WTC11 (cell line): ENCODE measurements around the gene RITA1. TPM values are rescaled to one million over a fixed set of nuclear protein-coding genes. Genes with fewer than 3 reads are reported as not detected.

Experiments used
- ATAC-seq: fragments of 200-7000 bp; cut with Tn5 transposase; 2 replicates; pipeline ENCODE4 v1.10.0; 2021; ENCODE audit warnings: mild to moderate bottlenecking, moderate library complexity
- CTCF ChIA-PET: fragments of 300-600 bp; sonication (Branson Sonifier 250); formaldehyde crosslinking; loops from one replicate; lab custom pipeline; 2021; ENCODE audit warnings: antibody characterized with exemption; lab: Charles Lee
- POLR2A ChIA-PET: fragments of 350-600 bp; sonication (Branson Sonifier 250); formaldehyde crosslinking; loops from one replicate; lab custom pipeline; 2021; ENCODE audit warnings: antibody characterized with exemption; lab: Charles Lee
- DNase-seq: peaks from one replicate; pipeline ENCODE4 v3.0.0; 2021; ENCODE audit warnings: low spot score
- H3K27ac Mint-ChIP-seq: 2 replicates; pipeline ENCODE4 v1.8.0; 2021; ENCODE audit warnings: mixed read lengths
- H3K27me3 Mint-ChIP-seq: 2 replicates; pipeline ENCODE4 v1.8.0; 2021; ENCODE audit warnings: low read depth, mild to moderate bottlenecking, moderate library complexity, mixed read lengths
- H3K36me3 Mint-ChIP-seq: 2 replicates; pipeline ENCODE4 v1.8.0; 2021; ENCODE audit warnings: mixed read lengths
- H3K4me1 Mint-ChIP-seq: 2 replicates; pipeline ENCODE4 v1.8.0; 2022; ENCODE audit warnings: mixed read lengths
- H3K4me3 Mint-ChIP-seq: 2 replicates; pipeline ENCODE4 v1.8.0; 2021; ENCODE audit warnings: mild to moderate bottlenecking, moderate library complexity, mixed read lengths
- H3K9me3 Mint-ChIP-seq: 2 replicates; pipeline ENCODE4 v1.8.0; 2021; ENCODE audit warnings: mixed read lengths
- ATF1 ChIP-seq: sonication (generic); formaldehyde crosslinking; IDR thresholded peaks from 2 replicates; pipeline ENCODE4 v1.8.1; 2023; ENCODE audit warnings: mild to moderate bottlenecking, moderate library complexity, missing genetic modification reagents
- CREB1 ChIP-seq: sonication (generic); formaldehyde crosslinking; IDR thresholded peaks from 2 replicates; pipeline ENCODE4 v1.8.0; 2023; ENCODE audit warnings: mild to moderate bottlenecking, missing genetic modification reagents
- CREM ChIP-seq: sonication (generic); formaldehyde crosslinking; IDR thresholded peaks from 2 replicates; pipeline ENCODE4 v1.8.1; 2022; ENCODE audit warnings: mild to moderate bottlenecking, missing genetic modification reagents, moderate library complexity
- ELF4 ChIP-seq: sonication (generic); formaldehyde crosslinking; IDR thresholded peaks from 2 replicates; pipeline ENCODE4 v1.8.1; 2022; ENCODE audit warnings: low read depth, mild to moderate bottlenecking, moderate library complexity, missing genetic modification reagents
- ETV6 ChIP-seq: sonication (generic); formaldehyde crosslinking; IDR thresholded peaks from 2 replicates; pipeline ENCODE4 v1.8.1; 2022; ENCODE audit warnings: mild to moderate bottlenecking, missing genetic modification reagents
- FOXP1 ChIP-seq: sonication (generic); formaldehyde crosslinking; IDR thresholded peaks from 2 replicates; pipeline ENCODE4 v1.8.0; 2022; ENCODE audit warnings: missing genetic modification reagents, mild to moderate bottlenecking, moderate library complexity, borderline replicate concordance
- FOXP4 ChIP-seq: sonication (generic); formaldehyde crosslinking; IDR thresholded peaks from 2 replicates; pipeline ENCODE4 v1.8.0; 2022; ENCODE audit warnings: mild to moderate bottlenecking, missing genetic modification reagents
- GRHL2 ChIP-seq: fragments of 250-450 bp; sonication (Bioruptor Pico); IDR thresholded peaks from 2 replicates; pipeline ENCODE4 v1.8.0; 2022; ENCODE audit warnings: mild to moderate bottlenecking, moderate library complexity; ENCODE audit not compliant: insufficient replicate concordance, severe bottlenecking
- GTF2I ChIP-seq: fragments of 250-450 bp; sonication (Bioruptor Pico); conservative IDR thresholded peaks from 2 replicates; pipeline ENCODE4 v1.4.0; 2021; ENCODE audit warnings: mild to moderate bottlenecking
- IRF1 ChIP-seq: sonication (generic); formaldehyde crosslinking; IDR thresholded peaks from 2 replicates; pipeline ENCODE4 v1.8.0; 2023; ENCODE audit warnings: missing genetic modification reagents
- JAZF1 ChIP-seq: fragments of 250-450 bp; sonication (Bioruptor Pico); IDR thresholded peaks from 2 replicates; pipeline ENCODE4 v1.9.0; 2021; ENCODE audit warnings: moderate library complexity, mild to moderate bottlenecking, inconsistent platforms
- MYBL2 ChIP-seq: sonication (generic); formaldehyde crosslinking; IDR thresholded peaks from 2 replicates; pipeline ENCODE4 v1.8.1; 2023; ENCODE audit warnings: mild to moderate bottlenecking, moderate library complexity, missing genetic modification reagents
- NR3C1 ChIP-seq: sonication (generic); formaldehyde crosslinking; conservative IDR thresholded peaks from 2 replicates; pipeline ENCODE4 v1.8.1; 2023; ENCODE audit warnings: low read depth, mild to moderate bottlenecking, missing genetic modification reagents
- OVOL2 ChIP-seq: fragments of 250-450 bp; sonication (Bioruptor Pico); IDR thresholded peaks from 2 replicates; pipeline ENCODE4 v1.9.0; 2021; ENCODE audit warnings: mild to moderate bottlenecking, borderline replicate concordance
- SP1 ChIP-seq: sonication (generic); formaldehyde crosslinking; conservative IDR thresholded peaks from 2 replicates; pipeline ENCODE4 v1.8.1; 2022; ENCODE audit warnings: missing genetic modification reagents
- STAT6 ChIP-seq: sonication (generic); formaldehyde crosslinking; conservative IDR thresholded peaks from 2 replicates; pipeline ENCODE4 v1.8.1; 2023; ENCODE audit warnings: mild to moderate bottlenecking, low read depth, missing genetic modification reagents, moderate library complexity
- TCF7 ChIP-seq: sonication (generic); formaldehyde crosslinking; IDR thresholded peaks from 2 replicates; pipeline ENCODE4 v1.8.0; 2022; ENCODE audit warnings: mild to moderate bottlenecking, low read depth, missing genetic modification reagents, moderate library complexity
- TEAD1 ChIP-seq: sonication (generic); formaldehyde crosslinking; IDR thresholded peaks from 2 replicates; pipeline ENCODE4 v1.8.0; 2022; ENCODE audit warnings: mild to moderate bottlenecking, missing genetic modification reagents
- ZNF138 ChIP-seq: sonication (generic); formaldehyde crosslinking; conservative IDR thresholded peaks from 2 replicates; pipeline ENCODE4 v1.8.1; 2022; ENCODE audit warnings: mild to moderate bottlenecking, moderate library complexity, missing genetic modification reagents
- ZNF423 ChIP-seq: fragments of 250-450 bp; sonication (Bioruptor Pico); IDR thresholded peaks from 2 replicates; pipeline ENCODE4 v2.1.2; 2022; ENCODE audit warnings: mild to moderate bottlenecking, moderate library complexity
- ZNF532 ChIP-seq: fragments of 250-450 bp; sonication (Bioruptor Pico); IDR thresholded peaks from 2 replicates; pipeline ENCODE4 v1.9.0; 2021; ENCODE audit warnings: mild to moderate bottlenecking, borderline replicate concordance
- ZNF671 ChIP-seq: fragments of 250-450 bp; sonication (Bioruptor Pico); IDR thresholded peaks from 2 replicates; pipeline ENCODE4 v1.8.0; 2021; ENCODE audit warnings: mild to moderate bottlenecking
- ZSCAN18 ChIP-seq: fragments of 250-450 bp; sonication (Bioruptor Pico); IDR thresholded peaks from 2 replicates; pipeline ENCODE4 v2.1.2; 2022; ENCODE audit warnings: mild to moderate bottlenecking, moderate library complexity
- total RNA-seq: library from RNA; stranded (reverse); gene quantifications from 3 replicates; pipeline ENCODE4 v1.2.3, GENCODE V29; 2021

The RITA1 gene
- total RNA-seq, 1 experiment from 2014 or later, result 29.3 TPM

- TF ChIP-seq GTF2I (CRISPR knock-in tag), result no peak
- no peak for TF ChIP-seq MYBL2 (CRISPR knock-in tag)
- no peak for TF ChIP-seq CREM
- no peak for TF ChIP-seq CREB1 (CRISPR knock-in tag)
- no peak for TF ChIP-seq OVOL2 (CRISPR knock-in tag)
- no peak for TF ChIP-seq IRF1 (CRISPR knock-in tag)
- no peak for TF ChIP-seq ZNF138 (CRISPR knock-in tag)
- TF ChIP-seq GRHL2, result no peak
Measured at GRCh38 chr12:113146999-113147398, 38.5 kb upstream of the RITA1 start (continued).

GRCh38 chr12:113149361-113150150, 36.0 kb upstream of the RITA1 start, which contains the start of gene CFAP73:
TSS of gene CFAP73 (plus strand) at chr12:113149724. CDS start at chr12:113149858, 134 bp downstream.
- POLR2A ChIA-PET, result interaction anchor here (1.5 kb wide), 1 partner anchor 14 kb away, joined by 4 read pairs; the partner anchor contains the start of gene RASAL1
- H3K27me3 Mint-ChIP-seq, result peaks cover 51% of the 10 kb centered on the region
- H3K4me1 Mint-ChIP-seq, result peaks cover 25% of the 10 kb centered on the region
- peak; percentile 79 for ATAC-seq
- no peak for TF ChIP-seq ATF1
- no peak for TF ChIP-seq FOXP4
- TF ChIP-seq ZSCAN18, result no peak
- TF ChIP-seq ETV6, result no peak
- TF ChIP-seq TCF7 (CRISPR knock-in tag), result no peak
- TF ChIP-seq NR3C1 (CRISPR knock-in tag), result no peak
- TF ChIP-seq CREB1 (CRISPR knock-in tag), result no peak
- TF ChIP-seq ELF4 (CRISPR knock-in tag), result no peak
- no peak for TF ChIP-seq JAZF1
- no peak for TF ChIP-seq ZNF671 (CRISPR knock-in tag)
- TF ChIP-seq TEAD1, result no peak; the same call in 1 of the 2 replicates
- no peak for TF ChIP-seq IRF1 (CRISPR knock-in tag)
- TF ChIP-seq ZNF532 (CRISPR knock-in tag), result no peak
- TF ChIP-seq SP1 (CRISPR knock-in tag), result no peak
- no peak for TF ChIP-seq FOXP1
- no peak for TF ChIP-seq STAT6
- TF ChIP-seq ZNF423 (CRISPR knock-in tag), result no peak
- TF ChIP-seq, all 79 proteins: peak for 0
- H3K27ac Mint-ChIP-seq, result no peak within 1 kb of the TSS
- peak; percentile 93 for DNase-seq
- peak within 1 kb of the TSS; percentile 52 for H3K4me3 Mint-ChIP-seq
- peaks cover 5% of the 10 kb centered on the region; the same call in 1 of the 2 replicates for H3K36me3 Mint-ChIP-seq
- H3K9me3 Mint-ChIP-seq, result peaks cover 6% of the 10 kb centered on the region
- CTCF ChIA-PET, result interaction anchor here (0.6 to 7.3 kb wide), 11 partner anchors 9 to 157 kb away, joined by 3 to 181 read pairs (median 5); partner anchors contain the start of genes DDX54, RASAL1 and RITA1
